Memory B cell (primary cell): ENCODE results near the gene POTEB.
"Not testable (repeated sequence)": the region's sequence is repeated elsewhere in the genome, so short reads cannot be mapped to it uniquely, and the experiment has no call there.

ENCODE experiments used
- ATAC-seq: fragments of 150-1000 bp; cut with Tn5 transposase; 2 replicates; pipeline ENCODE4 v1.10.0; 2021; ENCODE audit warnings: low read depth, mild to moderate bottlenecking, moderate library complexity
- DNase-seq, 2 donors: peaks; one replicate each; pipeline ENCODE4 v3.0.0; 2022; ENCODE audit warnings: low spot score in 2 of 2
- H3K27ac Mint-ChIP-seq: one replicate; pipeline ENCODE4 v1.8.0; 2022; ENCODE audit warnings: mild to moderate bottlenecking, moderate library complexity, mixed read lengths
- H3K27me3 Mint-ChIP-seq: one replicate; pipeline ENCODE4 v1.8.0; 2022; ENCODE audit warnings: mixed read lengths
- H3K36me3 Mint-ChIP-seq: one replicate; pipeline ENCODE4 v1.8.0; 2022; ENCODE audit warnings: mild to moderate bottlenecking, mixed read lengths
- H3K4me1 Mint-ChIP-seq: one replicate; pipeline ENCODE4 v1.8.0; 2022; ENCODE audit warnings: mixed read lengths
- H3K4me3 Mint-ChIP-seq: one replicate; pipeline ENCODE4 v1.8.0; 2022; ENCODE audit warnings: mild to moderate bottlenecking, moderate library complexity, mixed read lengths
- H3K9me3 Mint-ChIP-seq: one replicate; pipeline ENCODE4 v1.8.0; 2022; ENCODE audit warnings: mixed read lengths

The POTEB gene

DNA sequence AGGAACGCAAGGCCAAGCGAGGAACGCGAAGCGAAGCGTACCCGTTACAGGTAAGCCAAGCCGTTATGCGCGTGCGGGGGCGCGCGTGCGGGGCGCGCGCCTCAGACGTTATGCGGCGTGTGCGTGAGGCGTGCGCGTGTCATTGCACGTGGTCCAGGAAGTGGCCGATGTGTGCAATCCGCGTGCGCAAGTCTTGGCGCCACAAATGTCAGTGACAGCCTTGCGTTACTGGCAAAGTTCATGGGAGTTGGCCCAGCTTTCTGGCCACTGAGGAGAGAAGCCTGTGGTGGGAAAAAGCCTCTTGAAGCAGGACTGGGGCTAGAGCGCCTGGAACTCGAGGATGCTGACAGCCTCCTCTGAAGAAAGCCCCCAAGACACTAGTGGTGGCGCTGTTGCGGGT, at the start of gene POTEB:
Gene POTEB, minus strand, starts transcription at position 101 of the 400 bp plus-strand sequence. CDS start 489 bp downstream, outside the sequence.
- H3K4me3 Mint-ChIP-seq, H3K27ac Mint-ChIP-seq, H3K27me3 Mint-ChIP-seq, ATAC-seq, H3K4me1 Mint-ChIP-seq, DNase-seq, H3K9me3 Mint-ChIP-seq, H3K36me3 Mint-ChIP-seq: not testable (repeated sequence)

DNA sequence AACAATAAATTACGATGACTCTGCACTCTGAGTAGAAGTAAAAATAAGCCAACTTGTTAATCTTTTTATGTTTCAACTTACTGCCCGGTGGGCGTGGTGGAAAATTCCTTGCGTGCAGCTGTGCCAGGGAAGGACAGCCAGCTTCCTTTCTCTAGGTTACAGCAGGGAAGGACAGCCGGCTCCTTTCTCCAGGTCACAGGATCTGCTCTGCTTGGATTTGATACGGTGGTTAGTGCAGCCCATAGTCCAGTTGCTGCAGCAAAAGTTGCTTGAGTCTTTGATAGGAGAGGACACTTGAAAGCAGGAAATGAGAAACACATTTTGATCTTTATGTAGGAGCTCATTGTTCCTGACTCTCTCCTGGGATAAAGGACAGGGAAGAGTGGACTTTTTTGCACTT, 13.4 kb upstream of the POTEB start:
- not testable (repeated sequence) for H3K4me3 Mint-ChIP-seq, H3K36me3 Mint-ChIP-seq, H3K27ac Mint-ChIP-seq, H3K9me3 Mint-ChIP-seq, H3K4me1 Mint-ChIP-seq, H3K27me3 Mint-ChIP-seq, DNase-seq, ATAC-seq

GRCh38 chr15:21889542-21889941, 12.0 kb upstream of the POTEB start:
- H3K27ac Mint-ChIP-seq, H3K4me3 Mint-ChIP-seq, H3K9me3 Mint-ChIP-seq, H3K36me3 Mint-ChIP-seq, ATAC-seq, H3K27me3 Mint-ChIP-seq, DNase-seq, H3K4me1 Mint-ChIP-seq: not testable (repeated sequence)

DNA sequence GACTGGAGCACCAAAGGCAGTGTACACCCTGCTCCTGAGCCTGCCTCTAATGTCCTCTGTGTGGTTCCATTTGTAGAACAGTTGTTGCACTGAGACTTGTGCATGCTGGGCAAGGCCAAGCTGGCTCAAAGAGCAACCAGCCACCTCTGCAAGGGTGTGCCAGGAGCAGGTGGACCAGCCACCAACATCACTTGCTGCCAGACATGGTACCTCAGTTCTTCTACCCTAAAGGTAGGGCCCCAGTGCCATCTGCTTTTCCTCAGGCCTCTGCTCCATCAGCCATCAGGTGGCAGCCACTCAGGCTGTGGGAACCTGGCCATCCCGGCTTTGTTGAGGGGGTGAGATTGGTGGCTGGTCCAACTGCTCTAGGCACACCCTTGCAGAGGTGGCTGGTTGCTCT, 38.7 kb downstream of the POTEB start:
- H3K27me3 Mint-ChIP-seq, ATAC-seq, H3K4me3 Mint-ChIP-seq, H3K9me3 Mint-ChIP-seq, H3K36me3 Mint-ChIP-seq, H3K27ac Mint-ChIP-seq, H3K4me1 Mint-ChIP-seq, DNase-seq: not testable (repeated sequence)
